GM04504 (cell line): ENCODE measurements around the gene PDXK.

Experiments used
- DNase-seq: peaks from one replicate; pipeline ENCODE4 v3.0.0-alpha.2; 2012; ENCODE audit warnings: low read depth

PDXK gene

GRCh38 chr21:43743947-43744346, 25.0 kb downstream of the PDXK start:
- DNase-seq, result no peak

GRCh38 chr21:43744725-43745124, 25.8 kb downstream of the PDXK start:
- DNase-seq, result no peak

- DNase-seq, result no peak
Observed at GRCh38 chr21:43745772-43746517, 27.0 kb downstream of the PDXK start.

GRCh38 chr21:43748622-43749021, 29.7 kb downstream of the PDXK start:
- DNase-seq, result no peak

- DNase-seq, result no peak
Observed at GRCh38 chr21:43749651-43750262, 30.8 kb downstream of the PDXK start.

GRCh38 chr21:43750339-43751033, 31.6 kb downstream of the PDXK start:
- no peak for DNase-seq

GRCh38 chr21:43751955-43752591, 33.1 kb downstream of the PDXK start:
- DNase-seq, result no peak

- DNase-seq, result no peak
Observed at GRCh38 chr21:43752758-43753438, 34.0 kb downstream of the PDXK start.

GRCh38 chr21:43753439-43753799, 34.5 kb downstream of the PDXK start:
- no peak for DNase-seq

- DNase-seq, result no peak
Observed at GRCh38 chr21:43754948-43755781, 36.2 kb downstream of the PDXK start.

GRCh38 chr21:43755820-43756594, 37.1 kb downstream of the PDXK start:
- no peak for DNase-seq

GRCh38 chr21:43757601-43758000, 38.7 kb downstream of the PDXK start:
- no peak for DNase-seq

- DNase-seq, result no peak
Observed at GRCh38 chr21:43758111-43758641, 39.2 kb downstream of the PDXK start.

- no peak for DNase-seq
Observed at GRCh38 chr21:43758811-43759210, 39.9 kb downstream of the PDXK start.

GRCh38 chr21:43759651-43760050, 40.7 kb downstream of the PDXK start:
- no peak for DNase-seq

GRCh38 chr21:43760391-43760958, 41.5 kb downstream of the PDXK start:
- DNase-seq, result no peak

GRCh38 chr21:43761886-43762285, 43.0 kb downstream of the PDXK start:
- no peak for DNase-seq

GRCh38 chr21:43762303-43763128, 43.6 kb downstream of the PDXK start:
- DNase-seq, result no peak
